ENCODE measurements around the gene MFSD6L. TPM values are rescaled to one million over a fixed set of nuclear protein-coding genes. Genes with fewer than 3 reads are reported as not detected.

Gene MFSD6L
- total RNA-seq, 1 donor from 2014 or later, result not detected

Other genes with a start within 250 kb of the MFSD6L start
- gene MYH10, start 168.6 kb downstream of the MFSD6L start, total RNA-seq, result 245 and 287 TPM in 2 replicates
- not detected in 2 replicates for gene CCDC42, start 54.5 kb downstream of the MFSD6L start, total RNA-seq
- gene SPDYE4, start 40.8 kb downstream of the MFSD6L start, total RNA-seq, result not detected in 2 replicates
- not detected in 2 replicates for gene PIK3R6, start 68.3 kb upstream of the MFSD6L start, total RNA-seq
- not detected in 2 replicates for gene PIK3R5, start 166.3 kb upstream of the MFSD6L start, total RNA-seq
- 0.40 and 0.65 TPM in 2 replicates for gene NTN1, start 222.1 kb upstream of the MFSD6L start, total RNA-seq